Measurements from ENCODE around the gene PARN.
A peak's percentile ranks its signal among the peaks of the same experiment; 100 is the strongest.

PARN gene

DNA sequence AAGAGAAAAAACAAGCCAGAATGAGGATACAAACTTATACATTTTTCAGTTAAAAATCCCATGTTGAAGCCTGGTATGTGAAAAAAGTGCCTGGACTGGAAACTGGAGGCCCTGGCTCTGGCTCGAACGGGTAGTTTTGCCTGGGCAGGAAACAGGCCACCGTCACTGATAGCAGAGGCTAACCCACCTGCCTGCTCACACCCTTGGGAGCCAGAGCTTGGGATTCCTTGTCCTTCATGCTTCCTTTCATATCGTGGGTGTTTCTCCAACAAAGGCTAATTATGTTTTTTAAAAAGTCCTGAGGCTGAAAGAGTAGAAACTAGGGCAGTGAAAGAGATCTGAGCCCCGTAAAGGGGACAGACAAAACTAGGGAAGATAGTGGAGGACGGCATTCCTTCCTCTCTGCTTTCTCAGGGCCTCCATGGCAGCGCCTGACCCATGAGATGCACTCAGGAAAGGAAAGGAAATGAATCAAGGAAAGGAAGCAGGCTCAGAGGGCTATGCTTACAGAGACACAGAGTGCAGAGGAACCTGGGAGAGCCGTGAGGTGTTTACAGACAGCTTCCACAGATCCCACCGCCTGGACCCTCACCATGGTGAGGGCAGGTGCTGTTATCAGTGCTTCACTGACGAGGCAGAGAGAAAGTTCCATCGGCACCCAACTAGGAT is 138.1 kb downstream of the PARN start:
- H3K9me3 ChIP-seq (ENCODE audit: control insufficient read depth, insufficient read depth, low read length): no peaks in the 10 kb centered on the region
- no peak overlapping the region for H3K4me2 ChIP-seq (ENCODE audit: low read length)
- no peaks in the 10 kb centered on the region for H3K27me3 ChIP-seq (ENCODE audit: control insufficient read depth, low read length)
- no peak overlapping the region for H3K27ac ChIP-seq (ENCODE audit: low read depth, low read length)
- H3K36me3 ChIP-seq (ENCODE audit: control insufficient read depth, low read length): peaks cover 41% of the 10 kb centered on the region
- no peaks in the 10 kb centered on the region for H3K9me2 ChIP-seq (replicated peaks; ENCODE audit: control insufficient read depth, low read length)
- no peaks in the 10 kb centered on the region for H4K20me1 ChIP-seq (ENCODE audit: control insufficient read depth, insufficient read depth, low read depth, low read length)
- peaks cover 29% of the 10 kb centered on the region for H3K79me2 ChIP-seq (ENCODE audit: control insufficient read depth, low read length)
- TF ChIP-seq EZH2phosphoT487 (IDR thresholded peaks at IDR 0.05; ENCODE audit: borderline replicate concordance, low read length): no peak
- no peak for TF ChIP-seq CTCF (IDR thresholded peaks at IDR 0.05; ENCODE audit: low read depth, low read length, poor library complexity, severe bottlenecking)
- no peaks in the 10 kb centered on the region for H3K4me1 ChIP-seq (ENCODE audit: control insufficient read depth, low read length)
- H3F3A ChIP-seq (ENCODE audit: control insufficient read depth, insufficient read depth): no peaks in the 10 kb centered on the region
- H3K4me3 ChIP-seq (ENCODE audit: low read length): no peak overlapping the region

DNA sequence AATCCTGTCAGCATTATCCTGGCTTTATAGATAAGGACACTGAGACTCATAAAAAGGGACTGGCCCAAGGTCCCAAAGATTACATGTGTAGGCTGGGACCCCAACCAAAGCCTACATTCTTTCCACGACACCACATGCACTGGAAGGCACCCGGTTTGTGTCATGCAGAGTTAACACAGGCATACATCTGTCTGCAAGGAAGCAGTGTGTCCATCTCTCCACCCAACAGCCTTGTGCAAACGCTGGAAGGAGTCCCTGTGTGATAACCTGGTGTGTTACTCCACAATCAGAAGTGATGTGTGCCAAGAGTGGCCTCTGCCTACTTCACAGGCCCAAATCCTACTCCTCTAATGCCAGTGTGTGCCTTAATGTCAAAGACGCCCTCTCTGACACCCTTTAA is 139.8 kb downstream of the PARN start:
- H3F3A ChIP-seq (ENCODE audit: control insufficient read depth, insufficient read depth): no peaks in the 10 kb centered on the region
- peaks cover 47% of the 10 kb centered on the region for H3K36me3 ChIP-seq (ENCODE audit: control insufficient read depth, low read length)
- H3K4me2 ChIP-seq (ENCODE audit: low read length): no peak overlapping the region
- H3K4me3 ChIP-seq (ENCODE audit: low read length): no peak overlapping the region
- peaks cover 24% of the 10 kb centered on the region for H3K79me2 ChIP-seq (ENCODE audit: control insufficient read depth, low read length)
- H3K9me2 ChIP-seq (replicated peaks; ENCODE audit: control insufficient read depth, low read length): no peaks in the 10 kb centered on the region
- H3K4me1 ChIP-seq (ENCODE audit: control insufficient read depth, low read length): no peaks in the 10 kb centered on the region
- H3K27ac ChIP-seq (ENCODE audit: low read depth, low read length): no peak overlapping the region
- no peaks in the 10 kb centered on the region for H3K27me3 ChIP-seq (ENCODE audit: control insufficient read depth, low read length)
- no peaks in the 10 kb centered on the region for H4K20me1 ChIP-seq (ENCODE audit: control insufficient read depth, insufficient read depth, low read depth, low read length)
- no peaks in the 10 kb centered on the region for H3K9me3 ChIP-seq (ENCODE audit: control insufficient read depth, insufficient read depth, low read length)
- TF ChIP-seq EZH2phosphoT487 (IDR thresholded peaks at IDR 0.05; ENCODE audit: borderline replicate concordance, low read length) (no peak), CTCF (IDR thresholded peaks at IDR 0.05; ENCODE audit: low read depth, low read length, poor library complexity, severe bottlenecking) (no peak)

- no peaks in the 10 kb centered on the region for H3K9me2 ChIP-seq (replicated peaks; ENCODE audit: control insufficient read depth, low read length)
- no peak overlapping the region for H3K27ac ChIP-seq (ENCODE audit: low read depth, low read length)
- H3K4me3 ChIP-seq (ENCODE audit: low read length): no peak overlapping the region
- no peaks in the 10 kb centered on the region for H4K20me1 ChIP-seq (ENCODE audit: control insufficient read depth, insufficient read depth, low read depth, low read length)
- H3K36me3 ChIP-seq (ENCODE audit: control insufficient read depth, low read length): peaks cover 44% of the 10 kb centered on the region
- H3F3A ChIP-seq (ENCODE audit: control insufficient read depth, insufficient read depth): no peaks in the 10 kb centered on the region
- peaks cover 24% of the 10 kb centered on the region for H3K79me2 ChIP-seq (ENCODE audit: control insufficient read depth, low read length)
- no peak overlapping the region for H3K4me2 ChIP-seq (ENCODE audit: low read length)
- H3K27me3 ChIP-seq (ENCODE audit: control insufficient read depth, low read length): no peaks in the 10 kb centered on the region
- no peak for TF ChIP-seq EZH2phosphoT487 (IDR thresholded peaks at IDR 0.05; ENCODE audit: borderline replicate concordance, low read length)
- TF ChIP-seq CTCF (IDR thresholded peaks at IDR 0.05; ENCODE audit: low read depth, low read length, poor library complexity, severe bottlenecking): peak; percentile 12
- no peaks in the 10 kb centered on the region for H3K9me3 ChIP-seq (ENCODE audit: control insufficient read depth, insufficient read depth, low read length)
- H3K4me1 ChIP-seq (ENCODE audit: control insufficient read depth, low read length): no peaks in the 10 kb centered on the region
These were observed 140.6 kb downstream of the PARN start for GRCh38 chr16:14489460-14489859.

All from DOHH2 (cell line).